A549 (cell line): ENCODE measurements around the gene MARCHF9. TPM values are rescaled to one million over a fixed set of nuclear protein-coding genes. Genes with fewer than 3 reads are reported as not detected.

Experiments used
- ATAC-seq, 2 experiments: fragments of 200-7000 bp in 1 of 2; fragments of >200 bp in 1 of 2; cut with Nextera tagmentation in 1 of 2; cut with Tn5 transposase in 1 of 2; 3 replicates each; pipeline versions ENCODE4 v1.8.0 to v1.9.1; 2018 to 2020; ENCODE audit warnings: mild to moderate bottlenecking in 1 of 2, moderate library complexity in 1 of 2
- CTCF ChIA-PET: fragments of 300-600 bp; sonication (Branson Sonifier 250); formaldehyde crosslinking; extraction: SDS; loops from one replicate; lab custom pipeline; 2021; ENCODE audit warnings: antibody characterized with exemption, inconsistent platforms; lab: Yijun Ruan, JAX
- POLR2A ChIA-PET: fragments of 350-600 bp; formaldehyde crosslinking; extraction: SDS; loops from one replicate; lab custom pipeline; 2021; ENCODE audit warnings: antibody characterized with exemption, inconsistent platforms; lab: Yijun Ruan, JAX
- DNase-seq, 2 experiments: peaks; one replicate each; pipeline versions ENCODE4 v3.0.0 to v3.0.0-alpha.2; 2011 to 2016; ENCODE audit warnings: low read depth in 1 of 2, low spot score in 1 of 2
- FAIRE-seq: peaks from 2 replicates; lab custom pipeline; 2011; peaks lifted over from hg19 to GRCh38; lab: Jason Lieb, UNC
- H3K27ac ChIP-seq, 2 experiments: fragments of >200 bp; sonication (Bioruptor Twin); formaldehyde crosslinking; 3 replicates each; pipeline ENCODE4 v1.5.1; 2016 to 2017
- H3K4me1 ChIP-seq: fragments of >200 bp; sonication (Bioruptor Twin); formaldehyde crosslinking; 3 replicates; pipeline ENCODE4 v1.6.1; 2016
- H3K4me2 ChIP-seq: fragments of >200 bp; sonication (Bioruptor Twin); formaldehyde crosslinking; 3 replicates; pipeline ENCODE4 v1.6.1; 2016
- H3K4me3 ChIP-seq: fragments of >200 bp; sonication (Bioruptor Twin); formaldehyde crosslinking; 3 replicates; pipeline ENCODE4 v1.5.1; 2016
- H3K9me3 ChIP-seq: fragments of >200 bp; sonication (Bioruptor Twin); formaldehyde crosslinking; 3 replicates; pipeline ENCODE4 v1.6.1; 2016
- ATOH8 ChIP-seq: fragments of 250-450 bp; sonication (Bioruptor Pico); IDR thresholded peaks from 2 replicates; pipeline ENCODE4 v1.5.0; 2020; ENCODE audit warnings: low read depth, mild to moderate bottlenecking, moderate library complexity
- CBX8 ChIP-seq: fragments of 200-600 bp; sonication (generic); IDR thresholded peaks from 2 replicates; pipeline ENCODE4 v1.6.1; 2016
- CEBPB ChIP-seq, 2 experiments: fragments of >200 bp in 1 of 2; sonication (Bioruptor Twin) in 1 of 2; formaldehyde crosslinking in 1 of 2; IDR thresholded peaks; 2 replicates each; pipeline ENCODE4 v1.6.1; 2012 to 2016
- E2F6 ChIP-seq: IDR thresholded peaks from 2 replicates; pipeline ENCODE4 v1.6.1; 2012; ENCODE audit warnings: low read depth, borderline replicate concordance
- EP300 ChIP-seq, 2 experiments: fragments of >200 bp; sonication (Bioruptor Twin); formaldehyde crosslinking; IDR thresholded peaks; 2 replicates in 1 of 2; 3 replicates in 1 of 2; pipeline ENCODE4 v1.6.1; 2016 to 2017
- FOSB ChIP-seq: fragments of 250-450 bp; sonication (Bioruptor Pico); IDR thresholded peaks from 2 replicates; pipeline ENCODE4 v1.5.0; 2020; ENCODE audit warnings: mild to moderate bottlenecking, moderate library complexity
- GATA3 ChIP-seq: IDR thresholded peaks from 2 replicates; pipeline ENCODE4 v1.6.1; 2012; ENCODE audit warnings: borderline replicate concordance
- HES2 ChIP-seq: fragments of >200 bp; sonication (Bioruptor Twin); formaldehyde crosslinking; IDR thresholded peaks from 2 replicates; pipeline ENCODE4 v1.6.1; 2016
- HEYL ChIP-seq: fragments of 250-450 bp; sonication (Bioruptor Pico); IDR thresholded peaks from 2 replicates; pipeline ENCODE4 v1.8.0; 2021; ENCODE audit warnings: mild to moderate bottlenecking, moderate library complexity
- HOXA7 ChIP-seq: fragments of 250-450 bp; sonication (Bioruptor Pico); IDR thresholded peaks from 2 replicates; pipeline ENCODE4 v1.5.0; 2020; ENCODE audit warnings: mild to moderate bottlenecking, moderate library complexity
- JUNB ChIP-seq: fragments of >200 bp; sonication (Bioruptor Twin); formaldehyde crosslinking; IDR thresholded peaks from 2 replicates; pipeline ENCODE4 v1.6.1; 2016
- MAX ChIP-seq: IDR thresholded peaks from 2 replicates; pipeline ENCODE4 v1.6.1; 2012
- MYC ChIP-seq: IDR thresholded peaks from 2 replicates; pipeline ENCODE4 v1.6.1; 2012; ENCODE audit warnings: mild to moderate bottlenecking, inconsistent platforms, low read length, improper control_type of control experiment, borderline replicate concordance
- PHF8 ChIP-seq: fragments of 200-600 bp; sonication (generic); IDR thresholded peaks from 2 replicates; pipeline ENCODE4 v1.6.1; 2016; ENCODE audit warnings: low read depth, mild to moderate bottlenecking, antibody characterized with exemption, moderate library complexity, borderline replicate concordance
- POLR2A ChIP-seq: IDR thresholded peaks from 2 replicates; pipeline ENCODE4 v1.6.1; 2012; ENCODE audit warnings: mild to moderate bottlenecking, low read length
- POLR2AphosphoS2 ChIP-seq: conservative IDR thresholded peaks from 2 replicates; pipeline ENCODE4 v1.6.1; 2012; ENCODE audit warnings: low read length, improper control_type of control experiment, inconsistent platforms
- RARB ChIP-seq: fragments of 250-450 bp; sonication (Bioruptor Pico); IDR thresholded peaks from 2 replicates; pipeline ENCODE4 v1.8.0; 2021; ENCODE audit warnings: mild to moderate bottlenecking, moderate library complexity
- RFX5 ChIP-seq: fragments of 450-650 bp; IDR thresholded peaks from 2 replicates; pipeline ENCODE4 v1.7.1; 2014; ENCODE audit warnings: antibody characterized with exemption, mild to moderate bottlenecking, moderate library complexity
- TFCP2L1 ChIP-seq: fragments of 250-450 bp; sonication (Bioruptor Pico); IDR thresholded peaks from 2 replicates; pipeline ENCODE4 v1.5.0; 2021; ENCODE audit warnings: mild to moderate bottlenecking
- TP53 ChIP-seq: fragments of 250-450 bp; sonication (Bioruptor Pico); IDR thresholded peaks from 2 replicates; pipeline ENCODE4 v1.5.0; 2021; ENCODE audit warnings: mild to moderate bottlenecking, moderate library complexity
- USF2 ChIP-seq: fragments of 450-650 bp; IDR thresholded peaks from 2 replicates; pipeline ENCODE4 v1.6.1; 2014; ENCODE audit warnings: antibody characterized with exemption
- ZFP36 ChIP-seq: fragments of 450-650 bp; IDR thresholded peaks from 2 replicates; pipeline ENCODE4 v1.6.1; 2014; ENCODE audit warnings: borderline replicate concordance; ENCODE audit not compliant: partially characterized antibody
- ZNF302 ChIP-seq: fragments of 250-450 bp; sonication (Bioruptor Pico); IDR thresholded peaks from 2 replicates; pipeline ENCODE4 v1.9.0; 2021; ENCODE audit warnings: inconsistent platforms, mild to moderate bottlenecking, moderate library complexity
- ZSCAN20 ChIP-seq: fragments of 250-450 bp; sonication (Bioruptor Pico); IDR thresholded peaks from 2 replicates; pipeline ENCODE4 v1.8.0; 2022; ENCODE audit warnings: mild to moderate bottlenecking, moderate library complexity
- WGBS: methylation state at CpG from one replicate; pipeline ENCODE4 v1.1.6; 2017; ENCODE audit errors: missing lambda C conversion rate; 5-methylcytosine and 5-hydroxymethylcytosine counted together
- polyA plus RNA-seq, 4 experiments: library from polyadenylated mRNA; depleted of rRNA in 3 of 4; stranded (reverse); fragments of >200 nt; fragmentation: RNase III in 1 of 4; extraction: RNeasy Plus Mini Kit Qiagen cat#74134 plus additional on column Dnase treatment in 1 of 4; gene quantifications; 2 replicates in 3 of 4; 3 replicates in 1 of 4; pipeline ENCODE4 v1.2.3, GENCODE V29; 2011 to 2017

MARCHF9 gene
- polyA plus RNA-seq, 2 of the 4 experiments (the other 2 are of a cell fraction) = 6.8 to 7.2 TPM

- TF ChIP-seq ZSCAN20 = no peak
- TF ChIP-seq FOSB (CRISPR knock-in tag) = no peak
- no peak for TF ChIP-seq TP53 (CRISPR knock-in tag)
- TF ChIP-seq E2F6 = no peak
- no peak for TF ChIP-seq CBX8
- no peak for TF ChIP-seq MAX
Measured at GRCh38 chr12:57777911-57778310, 23.0 kb downstream of the MARCHF9 start (continued).

- FAIRE-seq = no peak
- TF ChIP-seq HOXA7 = no peak
- TF ChIP-seq ZNF302 (CRISPR knock-in tag) = no peak
- no peak for TF ChIP-seq ATOH8 (CRISPR knock-in tag)
- TF ChIP-seq JUNB = no peak
- TF ChIP-seq PHF8 = no peak
- TF ChIP-seq ZFP36 = no peak
- no peak for TF ChIP-seq RFX5
- no peak for TF ChIP-seq POLR2AphosphoS2
- no peak overlapping the region for H3K4me2 ChIP-seq
- ChIA-PET CTCF (interaction anchor here (1.1 to 4.1 kb wide), 9 partner anchors 13 to 126 kb away, joined by 3 to 33 read pairs (median 9); partner anchors contain the start of genes CYP27B1 and MARCHF9), POLR2A (no interaction called here)
- WGBS = 81% methylated on average over 1 of the region's 1 CpG
- H3K9me3 ChIP-seq = no peaks in the 10 kb centered on the region
- peaks cover 8% of the 10 kb centered on the region for H3K4me1 ChIP-seq
- no peak overlapping the region for H3K27ac ChIP-seq
- no peak overlapping the region for H3K4me3 ChIP-seq
- no peak for DNase-seq
- no peak for ATAC-seq
Measured at GRCh38 chr12:57779736-57780135, 24.8 kb downstream of the MARCHF9 start.

GRCh38 chr12:57780284-57780897 is 25.5 kb downstream of the MARCHF9 start:
- ChIA-PET POLR2A (no interaction called here), CTCF (interaction anchor here (1.1 to 4.1 kb wide), 9 partner anchors 14 to 126 kb away, joined by 3 to 33 read pairs (median 9); partner anchors contain the start of genes CYP27B1 and MARCHF9)
- H3K4me1 ChIP-seq = peaks cover 8% of the 10 kb centered on the region
- no peaks in the 10 kb centered on the region for H3K9me3 ChIP-seq
- H3K4me2 ChIP-seq = no peak overlapping the region
- H3K27ac ChIP-seq = no peak overlapping the region
- H3K4me3 ChIP-seq = no peak overlapping the region
- ATAC-seq = no peak
- 94% methylated on average over 4 of the region's 4 CpGs for WGBS
- TF ChIP-seq HEYL = no peak
- no peak for TF ChIP-seq ATOH8 (CRISPR knock-in tag)
- TF ChIP-seq POLR2A = no peak
- TF ChIP-seq HES2 = no peak
- no peak for TF ChIP-seq CEBPB (IDR thresholded peaks at IDR 0.05)
- TF ChIP-seq POLR2AphosphoS2 = no peak
- TF ChIP-seq, all 56 proteins: peak for 0
- no peak for DNase-seq
- FAIRE-seq = no peak

- no peak for FAIRE-seq
- DNase-seq = no peak
- ChIA-PET CTCF (interaction anchor here (0.9 to 4.1 kb wide), 8 partner anchors 9 to 116 kb away, joined by 3 to 33 read pairs (median 4); partner anchors contain the start of genes CYP27B1, EEF1AKMT3 and METTL1), POLR2A (interaction anchor here (1.2 kb wide), 1 partner anchor 9 kb away, joined by 5 read pairs; the partner anchor contains the start of genes EEF1AKMT3 and METTL1)
- Histone ChIP-seq H3K9me3 (no peaks in the 10 kb centered on the region), H3K27ac (no peak overlapping the region), H3K4me2 (no peak overlapping the region), H3K4me1 (peaks cover 8% of the 10 kb centered on the region), H3K4me3 (no peak overlapping the region)
- 94% methylated on average over 3 of the region's 3 CpGs for WGBS
- ATAC-seq = 0 out of 6 replicates have a peak, but pooled peaks of 1 of the 2 experiments have one; percentile 7
- TF ChIP-seq EP300 (IDR thresholded peaks at IDR 0.05) (no peak), CBX8 (no peak), POLR2AphosphoS2 (no peak), MYC (no peak), PHF8 (no peak), RARB (CRISPR knock-in tag) (no peak), HOXA7 (no peak), TFCP2L1 (no peak), GATA3 (no peak), ATOH8 (CRISPR knock-in tag) (no peak), MAX (no peak), USF2 (no peak), HES2 (no peak)
Measured at GRCh38 chr12:57781244-57781643, 26.3 kb downstream of the MARCHF9 start.
